ENCODE measurements around the gene SPRR3. TPM values are rescaled to one million over a fixed set of nuclear protein-coding genes. Genes with fewer than 3 reads are reported as not detected.

The SPRR3 gene
- total RNA-seq, 1 experiment from 2014 or later = not detected

DNA sequence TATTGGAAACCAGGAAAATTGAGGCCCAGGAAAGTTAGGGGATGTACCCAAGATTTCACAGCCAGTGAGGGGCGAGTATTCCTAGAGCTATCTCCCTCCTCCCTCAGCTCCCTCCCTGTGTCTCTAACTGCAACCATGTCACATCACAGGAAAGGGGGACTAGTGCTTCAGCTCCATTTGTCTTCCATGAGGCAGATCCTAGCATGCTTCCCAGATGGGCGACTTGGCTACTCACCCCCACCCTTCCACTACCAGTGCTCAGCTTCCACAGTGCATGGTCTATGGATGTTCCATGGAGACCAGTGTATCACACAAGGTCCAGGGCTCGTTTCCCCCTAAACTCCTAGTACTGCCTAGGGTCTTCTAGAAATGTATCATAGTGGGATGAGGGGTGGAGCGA is 35.7 kb upstream of the SPRR3 start:
- intact Hi-C loops (cut with micrococcal nuclease) = no loop called here
- H3K4me2 ChIP-seq (ENCODE audit: low read length) = no peak overlapping the region
- H3K9me3 ChIP-seq (ENCODE audit: control insufficient read depth in 1 of 2, insufficient read depth in 1 of 2, low read depth in 1 of 2, low read length in 2 of 2) = no peaks in the 10 kb centered on the region
- ATAC-seq (no peak), DNase-seq (ENCODE audit: low read depth, low spot score) (no peak)
- H3K36me3 ChIP-seq (ENCODE audit: control insufficient read depth in 1 of 2, insufficient read depth in 2 of 2, low read length in 2 of 2) = no peaks in the 10 kb centered on the region
- no peak overlapping the region for H2AFZ ChIP-seq (ENCODE audit: low read depth, low read length, poor library complexity, severe bottlenecking)
- H3K79me2 ChIP-seq (ENCODE audit: insufficient read depth, low read length) = no peaks in the 10 kb centered on the region
- RAD21 ChIA-PET (ENCODE audit: low non-redundant PET in 1 of 2, low total read pairs in 2 of 2, uncharacterized antibody in 2 of 2, unreplicated experiment in 2 of 2) = no interaction called here
- CTCF ChIA-PET = no interaction called here
- H3K9me2 ChIP-seq (ENCODE audit: insufficient read depth) = no peaks in the 10 kb centered on the region
- H3K4me3 ChIP-seq (replicated peaks in 1 of 2; ENCODE audit: low read depth in 1 of 2, low read length in 2 of 2) = no peak overlapping the region
- no peak overlapping the region for H3K27ac ChIP-seq (ENCODE audit: low read depth, low read length)
- H3K4me1 ChIP-seq (ENCODE audit: control insufficient read depth in 1 of 2, insufficient read depth in 2 of 2, low read length in 2 of 2) = no peaks in the 10 kb centered on the region
- POLR2A ChIA-PET = no interaction called here
- TF ChIP-seq SRF (IDR thresholded peaks at IDR 0.05; ENCODE audit: low read depth) (no peak), FOSL1 (IDR thresholded peaks at IDR 0.05; ENCODE audit: low read depth) (no peak), SP1 (IDR thresholded peaks at IDR 0.05; ENCODE audit: low read depth) (no peak), CBX3 (IDR thresholded peaks at IDR 0.05; ENCODE audit: low read depth) (no peak), ELF1 (IDR thresholded peaks at IDR 0.05; ENCODE audit: borderline replicate concordance, low read depth) (no peak), CEBPB (IDR thresholded peaks at IDR 0.05; ENCODE audit: low read depth) (no peak)
- TF ChIP-seq, protein P1, sequence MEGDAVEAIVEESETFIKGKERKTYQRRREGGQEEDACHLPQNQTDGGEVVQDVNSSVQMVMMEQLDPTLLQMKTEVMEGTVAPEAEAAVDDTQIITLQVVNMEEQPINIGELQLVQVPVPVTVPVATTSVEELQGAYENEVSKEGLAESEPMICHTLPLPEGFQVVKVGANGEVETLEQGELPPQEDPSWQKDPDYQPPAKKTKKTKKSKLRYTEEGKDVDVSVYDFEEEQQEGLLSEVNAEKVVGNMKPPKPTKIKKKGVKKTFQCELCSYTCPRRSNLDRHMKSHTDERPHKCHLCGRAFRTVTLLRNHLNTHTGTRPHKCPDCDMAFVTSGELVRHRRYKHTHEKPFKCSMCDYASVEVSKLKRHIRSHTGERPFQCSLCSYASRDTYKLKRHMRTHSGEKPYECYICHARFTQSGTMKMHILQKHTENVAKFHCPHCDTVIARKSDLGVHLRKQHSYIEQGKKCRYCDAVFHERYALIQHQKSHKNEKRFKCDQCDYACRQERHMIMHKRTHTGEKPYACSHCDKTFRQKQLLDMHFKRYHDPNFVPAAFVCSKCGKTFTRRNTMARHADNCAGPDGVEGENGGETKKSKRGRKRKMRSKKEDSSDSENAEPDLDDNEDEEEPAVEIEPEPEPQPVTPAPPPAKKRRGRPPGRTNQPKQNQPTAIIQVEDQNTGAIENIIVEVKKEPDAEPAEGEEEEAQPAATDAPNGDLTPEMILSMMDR (IDR thresholded peaks at IDR 0.05 in 2 of 3, conservative IDR thresholded peaks at IDR 0.05 in 1 of 3; ENCODE audit: borderline replicate concordance in 1 of 3, insufficient read depth in 1 of 3, low read depth in 2 of 3, low read length in 2 of 3) = no peak
- no peaks in the 10 kb centered on the region; the same call in 1 of the 2 replicates for H4K20me1 ChIP-seq (ENCODE audit: insufficient read depth)
- BruUV-seq (replicated peaks) = no TSS peak
- no peak overlapping the region for H3K9ac ChIP-seq (ENCODE audit: low read length)
- peaks cover 21% of the 10 kb centered on the region for H3K27me3 ChIP-seq (ENCODE audit: insufficient read depth, low read length)

DNA sequence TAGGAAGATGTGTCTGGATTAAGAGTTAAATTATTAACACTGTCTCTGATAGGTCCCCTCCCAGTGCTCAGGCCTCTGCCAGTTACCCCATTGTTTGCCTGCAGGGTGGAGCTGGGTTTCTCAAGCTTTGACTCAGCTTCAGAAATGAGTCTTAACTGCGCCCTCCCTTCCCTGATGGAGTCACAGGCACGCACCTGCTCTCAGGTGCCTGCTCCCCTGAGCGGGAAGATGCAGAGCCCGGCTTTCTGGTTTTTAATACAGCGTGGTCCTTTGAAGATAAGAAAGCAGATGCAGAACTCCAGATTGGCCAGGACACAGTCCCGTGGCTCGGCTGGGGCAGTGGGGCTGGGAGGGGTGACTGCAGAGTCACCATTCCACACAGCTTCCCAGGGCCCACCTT is 34.3 kb upstream of the SPRR3 start:
- Histone ChIP-seq H3K9ac (ENCODE audit: low read length) (no peak overlapping the region), H3K9me3 (ENCODE audit: control insufficient read depth in 1 of 2, insufficient read depth in 1 of 2, low read depth in 1 of 2, low read length in 2 of 2) (no peaks in the 10 kb centered on the region), H3K4me1 (ENCODE audit: control insufficient read depth in 1 of 2, insufficient read depth in 2 of 2, low read length in 2 of 2) (no peaks in the 10 kb centered on the region), H3K36me3 (ENCODE audit: control insufficient read depth in 1 of 2, insufficient read depth in 2 of 2, low read length in 2 of 2) (no peaks in the 10 kb centered on the region), H3K9me2 (ENCODE audit: insufficient read depth) (no peaks in the 10 kb centered on the region), H3K79me2 (ENCODE audit: insufficient read depth, low read length) (no peaks in the 10 kb centered on the region), H3K4me2 (ENCODE audit: low read length) (no peak overlapping the region), H2AFZ (ENCODE audit: low read depth, low read length, poor library complexity, severe bottlenecking) (no peak overlapping the region), H3K4me3 (replicated peaks in 1 of 2; ENCODE audit: low read depth in 1 of 2, low read length in 2 of 2) (no peak overlapping the region), H3K27ac (ENCODE audit: low read depth, low read length) (no peak overlapping the region), H3K27me3 (ENCODE audit: insufficient read depth, low read length) (peaks cover 21% of the 10 kb centered on the region), H4K20me1 (ENCODE audit: insufficient read depth) (no peaks in the 10 kb centered on the region; the same call in 1 of the 2 replicates)
- BruUV-seq (replicated peaks) = no TSS peak
- TF ChIP-seq, protein P2, sequence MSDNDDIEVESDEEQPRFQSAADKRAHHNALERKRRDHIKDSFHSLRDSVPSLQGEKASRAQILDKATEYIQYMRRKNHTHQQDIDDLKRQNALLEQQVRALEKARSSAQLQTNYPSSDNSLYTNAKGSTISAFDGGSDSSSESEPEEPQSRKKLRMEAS (IDR thresholded peaks at IDR 0.05) = no peak
- TF ChIP-seq ELF1 (IDR thresholded peaks at IDR 0.05; ENCODE audit: borderline replicate concordance, low read depth) (no peak), JUND (IDR thresholded peaks at IDR 0.05) (no peak)
- TF ChIP-seq, protein P3, sequence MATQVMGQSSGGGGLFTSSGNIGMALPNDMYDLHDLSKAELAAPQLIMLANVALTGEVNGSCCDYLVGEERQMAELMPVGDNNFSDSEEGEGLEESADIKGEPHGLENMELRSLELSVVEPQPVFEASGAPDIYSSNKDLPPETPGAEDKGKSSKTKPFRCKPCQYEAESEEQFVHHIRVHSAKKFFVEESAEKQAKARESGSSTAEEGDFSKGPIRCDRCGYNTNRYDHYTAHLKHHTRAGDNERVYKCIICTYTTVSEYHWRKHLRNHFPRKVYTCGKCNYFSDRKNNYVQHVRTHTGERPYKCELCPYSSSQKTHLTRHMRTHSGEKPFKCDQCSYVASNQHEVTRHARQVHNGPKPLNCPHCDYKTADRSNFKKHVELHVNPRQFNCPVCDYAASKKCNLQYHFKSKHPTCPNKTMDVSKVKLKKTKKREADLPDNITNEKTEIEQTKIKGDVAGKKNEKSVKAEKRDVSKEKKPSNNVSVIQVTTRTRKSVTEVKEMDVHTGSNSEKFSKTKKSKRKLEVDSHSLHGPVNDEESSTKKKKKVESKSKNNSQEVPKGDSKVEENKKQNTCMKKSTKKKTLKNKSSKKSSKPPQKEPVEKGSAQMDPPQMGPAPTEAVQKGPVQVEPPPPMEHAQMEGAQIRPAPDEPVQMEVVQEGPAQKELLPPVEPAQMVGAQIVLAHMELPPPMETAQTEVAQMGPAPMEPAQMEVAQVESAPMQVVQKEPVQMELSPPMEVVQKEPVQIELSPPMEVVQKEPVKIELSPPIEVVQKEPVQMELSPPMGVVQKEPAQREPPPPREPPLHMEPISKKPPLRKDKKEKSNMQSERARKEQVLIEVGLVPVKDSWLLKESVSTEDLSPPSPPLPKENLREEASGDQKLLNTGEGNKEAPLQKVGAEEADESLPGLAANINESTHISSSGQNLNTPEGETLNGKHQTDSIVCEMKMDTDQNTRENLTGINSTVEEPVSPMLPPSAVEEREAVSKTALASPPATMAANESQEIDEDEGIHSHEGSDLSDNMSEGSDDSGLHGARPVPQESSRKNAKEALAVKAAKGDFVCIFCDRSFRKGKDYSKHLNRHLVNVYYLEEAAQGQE (IDR thresholded peaks at IDR 0.05; ENCODE audit: low read depth) = no peak
- TF ChIP-seq, protein P4, sequence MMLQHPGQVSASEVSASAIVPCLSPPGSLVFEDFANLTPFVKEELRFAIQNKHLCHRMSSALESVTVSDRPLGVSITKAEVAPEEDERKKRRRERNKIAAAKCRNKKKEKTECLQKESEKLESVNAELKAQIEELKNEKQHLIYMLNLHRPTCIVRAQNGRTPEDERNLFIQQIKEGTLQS (IDR thresholded peaks at IDR 0.05) = no peak
- TF ChIP-seq, protein P1 (IDR thresholded peaks at IDR 0.05 in 2 of 3, conservative IDR thresholded peaks at IDR 0.05 in 1 of 3; ENCODE audit: borderline replicate concordance in 1 of 3, insufficient read depth in 1 of 3, low read depth in 2 of 3, low read length in 2 of 3) = no peak
- intact Hi-C loops (cut with micrococcal nuclease) = no loop called here
- no peak for DNase-seq (ENCODE audit: low read depth, low spot score)
- no peak for ATAC-seq
- CTCF ChIA-PET = no interaction called here
- RAD21 ChIA-PET (ENCODE audit: low non-redundant PET in 1 of 2, low total read pairs in 2 of 2, uncharacterized antibody in 2 of 2, unreplicated experiment in 2 of 2) = no interaction called here
- POLR2A ChIA-PET = no interaction called here

Data from HCT116 (cell line).